ENCODE measurements around the gene ARHGEF37.
"Not testable (repeated sequence)": the region's sequence is repeated elsewhere in the genome, so short reads cannot be mapped to it uniquely, and the experiment has no call there.

The ARHGEF37 gene

GRCh38 chr5:149652697-149653096 is 71.4 kb downstream of the ARHGEF37 start:
- no peak for DNase-seq

GRCh38 chr5:149654231-149654630 is 72.9 kb downstream of the ARHGEF37 start:
- no peak for DNase-seq

GRCh38 chr5:149654883-149655505 is 73.7 kb downstream of the ARHGEF37 start:
- DNase-seq = no peak

- no peak for DNase-seq
These were observed 75.4 kb downstream of the ARHGEF37 start for GRCh38 chr5:149656576-149657182.

GRCh38 chr5:149657324-149657723 is 76.0 kb downstream of the ARHGEF37 start:
- DNase-seq = no peak

- no peak for DNase-seq
These were observed 77.0 kb downstream of the ARHGEF37 start for GRCh38 chr5:149658299-149658698.

GRCh38 chr5:149664083-149664482 is 82.8 kb downstream of the ARHGEF37 start:
- no peak for DNase-seq

- no peak for DNase-seq
These were observed 83.5 kb downstream of the ARHGEF37 start for GRCh38 chr5:149664666-149665415.

GRCh38 chr5:149665416-149666175 is 84.3 kb downstream of the ARHGEF37 start:
- no peak for DNase-seq

GRCh38 chr5:149666212-149666852 is 85.0 kb downstream of the ARHGEF37 start:
- no peak for DNase-seq

- DNase-seq = peak; percentile 33
These were observed 86.0 kb downstream of the ARHGEF37 start for GRCh38 chr5:149667084-149667828.

GRCh38 chr5:149667829-149668330 is 86.6 kb downstream of the ARHGEF37 start:
- no peak for DNase-seq

- not testable (repeated sequence) for DNase-seq
These were observed 88.0 kb downstream of the ARHGEF37 start for GRCh38 chr5:149669273-149669672.

GRCh38 chr5:149671544-149671943 is 90.2 kb downstream of the ARHGEF37 start:
- DNase-seq = no peak

GRCh38 chr5:149672701-149673476 is 91.6 kb downstream of the ARHGEF37 start:
- DNase-seq = no peak

- DNase-seq = no peak
These were observed 93.4 kb downstream of the ARHGEF37 start for GRCh38 chr5:149674686-149675085.

- DNase-seq = no peak
These were observed 94.4 kb downstream of the ARHGEF37 start for GRCh38 chr5:149675610-149676201.

GRCh38 chr5:149677731-149678130 is 96.4 kb downstream of the ARHGEF37 start:
- DNase-seq = peak; percentile 12

GRCh38 chr5:149679876-149680809 is 98.8 kb downstream of the ARHGEF37 start:
- no peak for DNase-seq

Measured in CD4-positive, alpha-beta T cell treated with Interleukin-12 subunit alpha and Interleukin-12 subunit beta, for 1 hour (primary cell).